HUES64 (cell line): ENCODE data around the gene PLEKHH1.
"Not testable (repeated sequence)": the region's sequence is repeated elsewhere in the genome, so short reads cannot be mapped to it uniquely, and the experiment has no call there.

Source experiments
- H3K27ac ChIP-seq: 2 replicates; pipeline ENCODE4 v1.7.0; 2013; ENCODE audit warnings: low read depth, low read length, inconsistent platforms
- H3K27me3 ChIP-seq: 2 replicates; pipeline ENCODE4 v1.6.1; 2013; ENCODE audit warnings: mild to moderate bottlenecking, low read length; ENCODE audit not compliant: insufficient read depth
- H3K36me3 ChIP-seq: 2 replicates; pipeline ENCODE4 v1.6.1; 2013; ENCODE audit warnings: mild to moderate bottlenecking, low read length; ENCODE audit not compliant: insufficient read depth
- H3K4me1 ChIP-seq: 2 replicates; pipeline ENCODE4 v1.6.1; 2013; ENCODE audit warnings: mild to moderate bottlenecking, low read length, moderate library complexity; ENCODE audit not compliant: insufficient read depth
- H3K4me3 ChIP-seq: 2 replicates; pipeline ENCODE4 v1.5.1; 2013; ENCODE audit warnings: mild to moderate bottlenecking, low read length, moderate library complexity
- H3K9ac ChIP-seq: 2 replicates; pipeline ENCODE4 v1.6.1; 2013; ENCODE audit warnings: mild to moderate bottlenecking, low read depth, low read length
- H3K9me3 ChIP-seq: 2 replicates; pipeline ENCODE4 v1.6.1; 2013; ENCODE audit warnings: low read depth, low read length; ENCODE audit not compliant: insufficient read depth
- WGBS: fragments of 150-250, 120-280 bp; methylation state at CpG from one replicate; pipeline ENCODE4 v1.1.7; 2013; ENCODE audit warnings: missing lambda C conversion rate; 5-methylcytosine and 5-hydroxymethylcytosine counted together

Gene PLEKHH1

GRCh38 chr14:67618617-67619063 is 85.5 kb downstream of the PLEKHH1 start:
- Histone ChIP-seq H3K27ac (no peak overlapping the region), H3K4me1 (peaks cover 17% of the 10 kb centered on the region)

DNA sequence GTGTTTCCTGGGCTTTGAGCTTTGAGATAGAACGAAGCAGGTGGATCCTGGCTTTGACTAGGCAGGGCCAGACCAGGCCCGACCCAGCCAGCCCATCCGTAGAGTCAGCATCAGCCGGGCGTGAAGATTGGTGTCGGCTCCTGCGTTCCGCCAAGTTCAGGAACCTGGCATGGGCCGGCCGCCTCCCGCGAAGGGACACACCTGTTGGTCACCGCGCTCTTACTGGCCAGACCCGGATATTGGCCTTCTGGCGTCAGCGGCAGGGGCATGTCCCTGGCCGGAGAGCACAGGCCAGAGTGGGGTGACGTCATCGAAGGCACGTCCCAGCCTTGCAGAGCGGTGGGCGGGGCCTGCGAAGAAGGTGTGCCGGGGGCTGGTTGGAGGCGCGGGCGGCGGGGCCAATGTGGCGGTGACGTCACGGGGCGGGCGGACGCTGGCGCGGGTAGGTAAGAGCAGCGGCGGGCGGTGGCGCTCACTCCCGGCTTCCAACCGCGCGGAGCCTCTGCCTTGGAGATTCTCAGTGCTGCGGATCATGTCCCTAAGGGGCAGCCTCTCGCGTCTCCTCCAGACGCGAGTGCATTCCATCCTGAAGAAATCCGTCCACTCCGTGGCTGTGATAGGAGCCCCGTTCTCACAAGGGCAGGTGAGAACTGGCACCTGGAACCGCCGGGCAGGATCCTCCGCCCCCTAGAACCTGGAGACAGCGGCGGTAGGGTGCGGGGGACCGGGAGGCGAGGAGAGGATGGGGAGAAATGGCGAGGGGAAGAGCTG is 86.5 kb downstream of the PLEKHH1 start, which contains the start of gene ARG2:
Gene ARG2, plus strand, starts transcription at position 475 of the 771 bp plus-strand sequence. Its CDS starts 58 bp downstream, at position 533.
- H3K27me3 ChIP-seq = peaks cover 36% of the 10 kb centered on the region
- H3K9me3 ChIP-seq = no peaks in the 10 kb centered on the region
- peaks cover 17% of the 10 kb centered on the region for H3K4me1 ChIP-seq
- WGBS = 1% methylated on average over 62 of the region's 62 CpGs
- peak within 1 kb of the TSS; percentile 84 for H3K4me3 ChIP-seq
- H3K9ac ChIP-seq = peak within 1 kb of the TSS; percentile 72
- H3K36me3 ChIP-seq = peaks cover 5% of the 10 kb centered on the region; the same call in 1 of the 2 replicates
- H3K27ac ChIP-seq = peak within 1 kb of the TSS; percentile 51; the same call in 1 of the 2 replicates

More at GRCh38 chr14:67618617-67619063, 85.5 kb downstream of the PLEKHH1 start:
- Histone ChIP-seq H3K27me3 (peaks cover 45% of the 10 kb centered on the region), H3K36me3 (no peaks in the 10 kb centered on the region), H3K4me3 (no peak overlapping the region), H3K9ac (no peak overlapping the region), H3K9me3 (no peaks in the 10 kb centered on the region)

GRCh38 chr14:67620217-67620785 is 87.2 kb downstream of the PLEKHH1 start:
- WGBS = 3% methylated on average over 19 of the region's 19 CpGs
- H3K27me3 ChIP-seq = peaks cover 29% of the 10 kb centered on the region
- H3K9ac ChIP-seq = peak overlapping the region; percentile 72
- H3K4me1 ChIP-seq = peaks cover 17% of the 10 kb centered on the region
- no peak overlapping the region for H3K27ac ChIP-seq
- H3K4me3 ChIP-seq = peak overlapping the region; percentile 84
- peaks cover 8% of the 10 kb centered on the region; the same call in 1 of the 2 replicates for H3K36me3 ChIP-seq
- H3K9me3 ChIP-seq = no peaks in the 10 kb centered on the region; the same call in 1 of the 2 replicates

- H3K4me3 ChIP-seq = no peak overlapping the region; the same call in 1 of the 2 replicates
- H3K9me3 ChIP-seq = no peaks in the 10 kb centered on the region; the same call in 1 of the 2 replicates
- peaks cover 8% of the 10 kb centered on the region; the same call in 1 of the 2 replicates for H3K36me3 ChIP-seq
- peak overlapping the region; percentile 53 for H3K27ac ChIP-seq
- H3K4me1 ChIP-seq = peaks cover 17% of the 10 kb centered on the region
- H3K9ac ChIP-seq = peak overlapping the region; percentile 34; the same call in 1 of the 2 replicates
- 64% methylated on average over 4 of the region's 4 CpGs for WGBS
- H3K27me3 ChIP-seq = peaks cover 12% of the 10 kb centered on the region
Measured at GRCh38 chr14:67622675-67623074, 89.6 kb downstream of the PLEKHH1 start.

- Histone ChIP-seq H3K36me3 (peaks cover 8% of the 10 kb centered on the region; the same call in 1 of the 2 replicates), H3K27ac (peak overlapping the region; percentile 53), H3K9ac (peak overlapping the region; percentile 34; the same call in 1 of the 2 replicates), H3K9me3 (no peaks in the 10 kb centered on the region; the same call in 1 of the 2 replicates), H3K27me3 (peaks cover 8% of the 10 kb centered on the region), H3K4me3 (no peak overlapping the region; the same call in 1 of the 2 replicates), H3K4me1 (peaks cover 17% of the 10 kb centered on the region)
- 85% methylated on average over 2 of the region's 2 CpGs for WGBS
Measured at GRCh38 chr14:67623114-67623513, 90.0 kb downstream of the PLEKHH1 start.

DNA sequence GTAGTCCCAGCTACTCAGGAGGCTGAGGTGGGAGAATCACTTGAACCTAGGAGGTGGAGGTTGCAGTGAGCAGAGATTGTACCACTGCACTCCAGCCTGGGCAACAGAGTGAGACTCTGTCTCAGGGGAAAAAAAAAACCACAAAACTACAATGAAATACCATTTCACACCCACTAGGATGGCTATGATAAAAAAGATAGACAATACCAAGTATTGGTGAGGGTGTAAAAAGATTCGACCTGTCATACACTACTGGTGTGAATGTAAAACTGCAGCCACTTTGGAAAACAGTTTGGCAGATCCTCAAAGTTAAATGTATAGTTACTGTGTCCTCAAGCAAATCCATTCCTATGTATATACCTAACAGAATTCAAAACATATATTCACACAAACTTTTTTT is 93.0 kb downstream of the PLEKHH1 start:
- WGBS = 88% methylated on average over 1 of the region's 1 CpG
- not testable (repeated sequence) for H3K27ac ChIP-seq, H3K9me3 ChIP-seq, H3K9ac ChIP-seq, H3K36me3 ChIP-seq, H3K27me3 ChIP-seq, H3K4me3 ChIP-seq
- H3K4me1 ChIP-seq = peaks cover 12% of the 10 kb centered on the region

GRCh38 chr14:67627519-67627918 is 94.4 kb downstream of the PLEKHH1 start:
- no peak overlapping the region for H3K4me3 ChIP-seq
- H3K27ac ChIP-seq = no peak overlapping the region
- peaks cover 13% of the 10 kb centered on the region; the same call in 1 of the 2 replicates for H3K36me3 ChIP-seq
- peaks cover 8% of the 10 kb centered on the region for H3K4me1 ChIP-seq
- no peaks in the 10 kb centered on the region; the same call in 1 of the 2 replicates for H3K9me3 ChIP-seq
- H3K27me3 ChIP-seq = no peaks in the 10 kb centered on the region
- no peak overlapping the region for H3K9ac ChIP-seq

DNA sequence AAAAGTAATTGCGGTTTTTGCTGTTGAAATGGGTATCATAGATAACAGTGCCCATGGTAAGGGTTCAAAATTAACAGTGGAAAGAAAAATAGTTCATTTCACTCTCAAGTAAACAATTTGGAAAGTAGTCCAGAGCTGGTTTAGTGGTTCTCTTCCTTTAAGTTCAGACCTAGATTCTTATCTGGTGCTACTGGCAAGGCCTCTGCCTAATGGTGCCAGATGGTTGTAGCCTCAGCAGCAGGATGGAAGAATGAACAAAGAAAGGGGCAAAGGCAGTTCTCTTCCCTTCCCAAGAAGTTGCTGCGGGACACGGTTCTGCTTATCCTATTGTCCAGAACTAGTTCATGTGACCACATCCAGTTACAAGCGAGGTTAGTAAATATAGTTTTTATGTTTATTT is 97.1 kb downstream of the PLEKHH1 start:
- Histone ChIP-seq H3K9ac (no peak overlapping the region), H3K4me1 (no peaks in the 10 kb centered on the region), H3K9me3 (no peaks in the 10 kb centered on the region), H3K4me3 (no peak overlapping the region), H3K27me3 (no peaks in the 10 kb centered on the region), H3K36me3 (peaks cover 5% of the 10 kb centered on the region; the same call in 1 of the 2 replicates), H3K27ac (no peak overlapping the region)
- WGBS = 98% methylated on average over 3 of the region's 4 CpGs

DNA sequence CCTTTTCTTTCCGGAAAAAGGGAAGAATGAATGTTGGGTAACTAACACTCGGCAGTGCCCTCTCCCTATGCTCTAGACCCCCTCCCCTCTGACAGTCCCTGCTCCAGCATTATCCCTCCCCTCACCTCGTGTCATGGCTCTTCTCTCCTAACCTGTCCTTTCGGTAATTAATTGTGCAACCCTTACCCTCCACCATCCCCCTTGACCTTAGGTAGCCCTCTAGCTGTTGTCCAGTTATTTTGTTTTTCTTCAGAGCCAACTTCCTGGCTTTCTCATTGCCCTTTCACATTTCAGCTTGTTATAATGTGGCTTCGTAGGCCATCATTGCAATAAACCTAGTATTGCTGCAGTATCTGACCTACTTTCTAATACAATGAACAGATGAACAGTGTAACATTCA is 97.8 kb downstream of the PLEKHH1 start:
- Histone ChIP-seq H3K27me3 (no peaks in the 10 kb centered on the region), H3K9ac (no peak overlapping the region), H3K36me3 (peaks cover 5% of the 10 kb centered on the region; the same call in 1 of the 2 replicates), H3K4me3 (no peak overlapping the region), H3K4me1 (no peaks in the 10 kb centered on the region), H3K9me3 (no peaks in the 10 kb centered on the region), H3K27ac (no peak overlapping the region)
- 92% methylated on average over 5 of the region's 5 CpGs for WGBS

GRCh38 chr14:67633451-67634147 is 100.5 kb downstream of the PLEKHH1 start:
- Histone ChIP-seq H3K4me3 (no peak overlapping the region), H3K4me1 (no peaks in the 10 kb centered on the region), H3K9ac (no peak overlapping the region), H3K27me3 (no peaks in the 10 kb centered on the region), H3K9me3 (no peaks in the 10 kb centered on the region), H3K27ac (no peak overlapping the region), H3K36me3 (peaks cover 5% of the 10 kb centered on the region; the same call in 1 of the 2 replicates)
- 96% methylated on average over 5 of the region's 5 CpGs for WGBS
